Astrocyte (in vitro differentiated cells and primary cell): ENCODE measurements around the gene IGDCC3. TPM values are rescaled to one million over a fixed set of nuclear protein-coding genes. Genes with fewer than 3 reads are reported as not detected.

ENCODE experiments used
- DNase-seq: peaks from one replicate; pipeline ENCODE4 v3.0.0-alpha.2; 2010; ENCODE audit warnings: low read depth
- FAIRE-seq: peaks from 2 replicates; lab custom pipeline; 2011; peaks lifted over from hg19 to GRCh38; lab: Jason Lieb, UNC
- H2AFZ ChIP-seq: 2 replicates; pipeline ENCODE4 v1.6.0; 2012; ENCODE audit warnings: low read depth, low read length, inconsistent platforms
- H3K27ac ChIP-seq: 2 replicates; pipeline ENCODE4 v1.5.1; 2011; ENCODE audit warnings: low read depth, low read length, inconsistent platforms
- H3K27me3 ChIP-seq: 2 replicates; pipeline ENCODE4 v1.6.0; 2011; ENCODE audit warnings: low read length, inconsistent platforms; ENCODE audit not compliant: insufficient read depth
- H3K36me3 ChIP-seq: 2 replicates; pipeline ENCODE4 v1.5.1; 2011; ENCODE audit warnings: low read length, inconsistent platforms; ENCODE audit not compliant: insufficient read depth
- H3K4me1 ChIP-seq: 2 replicates; pipeline ENCODE4 v1.5.1; 2011; ENCODE audit warnings: low read length, inconsistent platforms; ENCODE audit not compliant: insufficient read depth
- H3K4me2 ChIP-seq: 2 replicates; pipeline ENCODE4 v1.6.0; 2012; ENCODE audit warnings: low read length, inconsistent platforms
- H3K4me3 ChIP-seq: 2 replicates; pipeline ENCODE4 v1.5.1; 2011; ENCODE audit warnings: low read depth, mild to moderate bottlenecking, low read length, inconsistent platforms; ENCODE audit not compliant: insufficient read depth
- H3K79me2 ChIP-seq: 2 replicates; pipeline ENCODE4 v1.6.0; 2012; ENCODE audit warnings: mild to moderate bottlenecking, low read length, inconsistent platforms; ENCODE audit not compliant: insufficient read depth
- H3K9ac ChIP-seq: 2 replicates; pipeline ENCODE4 v1.6.0; 2012; ENCODE audit warnings: mild to moderate bottlenecking, low read length, inconsistent platforms
- H3K9me3 ChIP-seq: 2 replicates; pipeline ENCODE4 v1.5.1; 2012; ENCODE audit warnings: low read depth, mild to moderate bottlenecking, low read length, inconsistent platforms; ENCODE audit not compliant: insufficient read depth
- H4K20me1 ChIP-seq: 2 replicates; pipeline ENCODE4 v1.6.0; 2012; ENCODE audit warnings: low read length, inconsistent platforms; ENCODE audit not compliant: insufficient read depth
- H3K27ac Mint-ChIP-seq: one replicate; pipeline ENCODE4 v1.8.0; 2021; ENCODE audit warnings: mild to moderate bottlenecking, mixed read lengths; ENCODE audit not compliant: unreplicated experiment
- H3K27me3 Mint-ChIP-seq: one replicate; pipeline ENCODE4 v1.8.0; 2021; ENCODE audit warnings: low read depth, mixed read lengths; ENCODE audit not compliant: unreplicated experiment
- H3K36me3 Mint-ChIP-seq: one replicate; pipeline ENCODE4 v1.8.0; 2021; ENCODE audit warnings: low read depth, mixed read lengths; ENCODE audit not compliant: unreplicated experiment
- H3K4me1 Mint-ChIP-seq: one replicate; pipeline ENCODE4 v1.8.0; 2021; ENCODE audit warnings: low read depth, mixed read lengths; ENCODE audit not compliant: unreplicated experiment
- H3K4me3 Mint-ChIP-seq: one replicate; pipeline ENCODE4 v1.8.0; 2021; ENCODE audit warnings: mild to moderate bottlenecking, moderate library complexity, mixed read lengths; ENCODE audit not compliant: unreplicated experiment
- H3K9me3 Mint-ChIP-seq: one replicate; pipeline ENCODE4 v1.8.0; 2021; ENCODE audit warnings: mild to moderate bottlenecking, mixed read lengths; ENCODE audit not compliant: unreplicated experiment
- EZH2 ChIP-seq: IDR thresholded peaks from 2 replicates; pipeline ENCODE4 v1.6.1; 2012; ENCODE audit warnings: mild to moderate bottlenecking, low read length, inconsistent platforms; ENCODE audit not compliant: insufficient read depth
- total RNA-seq: library from RNA; stranded (reverse); gene quantifications from 2 replicates; pipeline ENCODE4 v1.2.1, GENCODE V29; 2021
- TF ChIP-seq, protein P1 (sequence below): IDR thresholded peaks from 2 replicates; pipeline ENCODE4 v1.5.1; 2011; ENCODE audit warnings: low read depth, mild to moderate bottlenecking, inconsistent platforms, low read length, moderate library complexity; ENCODE audit not compliant: insufficient read depth

Gene IGDCC3
- total RNA-seq, 1 donor from 2014 or later: 11.0 TPM

DNA sequence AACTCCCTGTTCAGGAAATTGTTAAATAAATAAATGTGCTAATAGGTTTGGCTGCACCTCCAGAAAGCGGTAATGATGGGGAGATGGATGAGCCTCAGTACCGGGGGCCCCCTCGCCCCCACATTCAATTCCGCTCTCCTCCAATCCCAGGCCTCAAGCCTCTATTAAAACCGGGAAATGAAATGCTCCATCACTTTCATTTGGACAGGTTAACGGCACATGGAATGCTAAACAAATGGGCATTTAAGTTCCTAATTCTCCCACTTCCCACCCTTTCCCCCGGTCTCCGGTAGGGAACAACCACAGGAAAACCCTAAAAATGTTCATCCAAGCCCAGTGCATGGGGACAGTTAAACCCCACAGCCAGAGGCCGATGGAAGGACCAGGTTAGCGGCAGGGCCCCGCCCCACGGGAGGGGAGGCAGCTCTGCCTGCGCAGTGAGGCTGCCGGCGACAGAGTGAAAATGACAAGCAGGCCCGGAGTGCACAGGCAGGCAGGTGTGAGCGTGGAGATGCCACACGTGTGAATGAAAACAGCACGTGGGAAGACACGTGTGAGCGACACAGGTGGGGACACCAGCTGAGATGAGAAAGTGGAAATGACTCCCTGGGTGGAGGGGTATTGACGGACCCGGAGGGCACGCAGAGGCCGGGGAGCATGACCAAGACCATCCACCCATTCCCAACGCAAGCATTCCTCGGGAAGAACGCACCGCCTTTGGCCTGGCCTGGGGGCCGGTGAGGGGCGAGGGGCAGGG lies 45.2 kb downstream of the IGDCC3 start:
- peaks cover 16% of the 10 kb centered on the region for H3K27me3 ChIP-seq
- H3K27ac Mint-ChIP-seq: no peak overlapping the region

DNA sequence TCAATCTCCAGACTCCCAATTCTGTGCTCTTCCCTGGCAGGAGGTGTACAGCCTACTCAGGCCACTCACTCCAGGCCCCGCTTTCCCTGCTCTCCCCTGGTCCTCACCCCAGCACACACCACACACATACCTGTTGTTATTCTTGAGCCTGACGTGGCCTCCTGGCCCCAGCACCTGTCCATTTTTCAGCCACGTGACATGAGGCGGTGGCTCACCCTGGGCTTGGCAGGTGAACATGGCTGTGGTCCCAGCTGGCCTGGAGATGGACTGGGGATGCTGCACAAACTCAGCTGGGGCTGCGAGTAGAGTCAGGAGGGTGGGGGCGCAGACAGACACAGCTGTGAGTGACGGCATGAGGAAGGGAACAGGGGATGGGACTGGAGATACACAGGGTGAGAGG lies 46.0 kb downstream of the IGDCC3 start:
- no peak overlapping the region for H3K4me3 Mint-ChIP-seq
- no peak for FAIRE-seq

More for the DNA sequence above, 45.2 kb downstream of the IGDCC3 start:
- DNase-seq (no peak), FAIRE-seq (no peak)
- peaks cover 9% of the 10 kb centered on the region for H3K36me3 Mint-ChIP-seq
- Histone ChIP-seq H3K4me3 (no peak overlapping the region), H3K9ac (no peak overlapping the region), H3K36me3 (no peaks in the 10 kb centered on the region), H3K4me1 (no peaks in the 10 kb centered on the region), H2AFZ (no peak overlapping the region), H3K4me2 (no peak overlapping the region), H3K79me2 (no peaks in the 10 kb centered on the region), H3K9me3 (no peaks in the 10 kb centered on the region), H3K27ac (no peak overlapping the region), H4K20me1 (no peaks in the 10 kb centered on the region)
- no peak for TF ChIP-seq EZH2
- TF ChIP-seq, protein P1, sequence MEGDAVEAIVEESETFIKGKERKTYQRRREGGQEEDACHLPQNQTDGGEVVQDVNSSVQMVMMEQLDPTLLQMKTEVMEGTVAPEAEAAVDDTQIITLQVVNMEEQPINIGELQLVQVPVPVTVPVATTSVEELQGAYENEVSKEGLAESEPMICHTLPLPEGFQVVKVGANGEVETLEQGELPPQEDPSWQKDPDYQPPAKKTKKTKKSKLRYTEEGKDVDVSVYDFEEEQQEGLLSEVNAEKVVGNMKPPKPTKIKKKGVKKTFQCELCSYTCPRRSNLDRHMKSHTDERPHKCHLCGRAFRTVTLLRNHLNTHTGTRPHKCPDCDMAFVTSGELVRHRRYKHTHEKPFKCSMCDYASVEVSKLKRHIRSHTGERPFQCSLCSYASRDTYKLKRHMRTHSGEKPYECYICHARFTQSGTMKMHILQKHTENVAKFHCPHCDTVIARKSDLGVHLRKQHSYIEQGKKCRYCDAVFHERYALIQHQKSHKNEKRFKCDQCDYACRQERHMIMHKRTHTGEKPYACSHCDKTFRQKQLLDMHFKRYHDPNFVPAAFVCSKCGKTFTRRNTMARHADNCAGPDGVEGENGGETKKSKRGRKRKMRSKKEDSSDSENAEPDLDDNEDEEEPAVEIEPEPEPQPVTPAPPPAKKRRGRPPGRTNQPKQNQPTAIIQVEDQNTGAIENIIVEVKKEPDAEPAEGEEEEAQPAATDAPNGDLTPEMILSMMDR: no peak
- H3K4me1 Mint-ChIP-seq: peaks cover 9% of the 10 kb centered on the region
- peaks cover 32% of the 10 kb centered on the region for H3K27me3 Mint-ChIP-seq
- H3K4me3 Mint-ChIP-seq: no peak overlapping the region
- no peaks in the 10 kb centered on the region for H3K9me3 Mint-ChIP-seq

More for the DNA sequence above, 46.0 kb downstream of the IGDCC3 start:
- H3K36me3 ChIP-seq: no peaks in the 10 kb centered on the region
- no peaks in the 10 kb centered on the region for H3K9me3 ChIP-seq
- H3K79me2 ChIP-seq: no peaks in the 10 kb centered on the region
- peaks cover 9% of the 10 kb centered on the region for H3K4me1 Mint-ChIP-seq
- peaks cover 16% of the 10 kb centered on the region for H3K27me3 ChIP-seq
- H3K27ac Mint-ChIP-seq: no peak overlapping the region
- H3K27ac ChIP-seq: no peak overlapping the region
- no peak for DNase-seq
- peaks cover 32% of the 10 kb centered on the region for H3K27me3 Mint-ChIP-seq
- no peaks in the 10 kb centered on the region for H4K20me1 ChIP-seq
- TF ChIP-seq EZH2: no peak
- TF ChIP-seq, protein P1: no peak
- no peaks in the 10 kb centered on the region for H3K9me3 Mint-ChIP-seq
- H3K4me3 ChIP-seq: no peak overlapping the region
- no peaks in the 10 kb centered on the region for H3K4me1 ChIP-seq
- H2AFZ ChIP-seq: no peak overlapping the region
- H3K4me2 ChIP-seq: no peak overlapping the region
- peaks cover 9% of the 10 kb centered on the region for H3K36me3 Mint-ChIP-seq
- H3K9ac ChIP-seq: no peak overlapping the region
